ENCODE results near the gene FAM117B. TPM values are rescaled to one million over a fixed set of nuclear protein-coding genes. Genes with fewer than 3 reads are reported as not detected.

FAM117B gene
- total RNA-seq, 8 experiments from 2014 or later = 1.7 to 22.0 (median 14.2) TPM

DNA sequence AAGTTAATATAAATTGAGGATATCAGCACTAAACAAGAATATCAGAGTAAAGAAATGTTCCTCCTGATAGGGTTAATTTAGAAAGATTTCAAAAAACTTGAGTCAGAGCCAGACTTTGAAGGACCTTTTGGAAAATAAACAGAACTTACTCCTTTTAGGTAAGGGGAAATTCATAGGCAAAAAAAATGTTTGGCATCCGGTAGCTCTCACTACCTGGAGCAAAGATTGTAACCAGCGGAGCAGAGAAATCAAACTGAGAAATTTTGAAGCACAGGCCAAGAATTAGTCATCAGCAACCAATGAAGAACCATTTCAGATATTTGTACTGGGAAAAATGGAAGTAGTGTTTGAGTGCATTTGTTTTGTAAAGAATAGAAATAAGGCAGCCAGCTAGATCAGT, 123.8 kb downstream of the FAM117B start:
- no peak for ATAC-seq (replicated peaks in 6 of 8)
- 54 to 100% (median 98%) methylated on average over 1 to 2 of the region's 2 CpGs for WGBS, 10 experiments
- H3K4me1 ChIP-seq (replicated peaks in 1 of 2) = no peaks in the 10 kb centered on the region
- in situ Hi-C loops (cut with MboI; ENCODE audit: low pct_unique_long_range_greater_than_20kb in 2 of 9, low sequenced_read_pairs in 9 of 9, unreplicated experiment in 9 of 9) = no loop called here
- no peak overlapping the region for H3K27ac ChIP-seq
- no peak overlapping the region for H3K4me3 ChIP-seq

DNA sequence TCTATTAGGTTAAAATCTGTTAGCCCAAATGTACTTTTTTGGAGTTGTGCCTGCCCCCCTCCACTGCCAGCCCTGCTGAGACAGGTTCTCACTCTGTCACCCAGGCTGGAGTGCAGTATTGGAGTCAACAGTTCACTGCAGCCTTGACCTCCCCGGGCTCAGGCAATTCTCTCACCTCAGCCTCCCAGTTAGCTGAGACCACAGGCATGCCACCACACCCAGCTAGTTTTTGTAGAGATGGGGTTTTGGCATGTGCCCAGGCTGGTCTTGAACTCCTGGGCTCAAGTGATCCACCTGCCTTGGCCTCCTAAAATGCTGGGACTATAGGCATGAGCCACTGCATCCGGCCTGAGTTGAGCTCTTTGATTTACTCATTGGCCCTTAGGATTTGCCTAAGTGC, 126.1 kb downstream of the FAM117B start:
- 79 to 100% (median 93%) methylated on average over 1 to 2 of the region's 2 CpGs; no CpG with 5 or more reads in 7 of the 10 experiments for WGBS, 10 experiments

DNA sequence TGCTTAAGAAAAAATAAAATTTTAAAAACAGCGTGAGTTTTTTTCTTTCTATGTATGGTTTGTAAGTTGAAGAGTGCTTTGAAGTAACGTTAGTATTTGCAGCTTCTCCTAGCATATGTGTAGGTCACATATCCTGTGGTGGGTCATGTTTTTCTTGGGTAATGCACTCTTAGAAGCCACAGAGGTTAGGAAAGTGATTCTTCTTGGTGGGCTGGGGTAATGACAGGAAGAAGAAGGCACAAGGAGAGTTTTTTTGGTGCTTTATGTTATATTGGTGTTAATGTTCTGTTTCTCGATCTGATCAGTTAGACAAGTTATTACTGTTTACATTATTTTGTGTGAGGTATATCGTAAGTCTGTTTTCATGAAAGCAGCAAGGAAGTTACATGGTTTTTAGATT, 127.8 kb downstream of the FAM117B start:
- no peak overlapping the region for H3K27ac ChIP-seq
- H3K4me1 ChIP-seq (replicated peaks in 1 of 2) = no peaks in the 10 kb centered on the region
- WGBS, 10 experiments = 53 to 100% (median 78%) methylated on average over 2 to 4 of the region's 4 CpGs; no CpG with 5 or more reads in 1 of the 10 experiments
- no peak for ATAC-seq (replicated peaks in 6 of 8)
- in situ Hi-C loops (cut with MboI; ENCODE audit: low pct_unique_long_range_greater_than_20kb in 2 of 9, low sequenced_read_pairs in 9 of 9, unreplicated experiment in 9 of 9) = no loop called here
- H3K4me3 ChIP-seq = no peak overlapping the region

More for the DNA sequence above, 126.1 kb downstream of the FAM117B start:
- in situ Hi-C loops (cut with MboI; ENCODE audit: low pct_unique_long_range_greater_than_20kb in 2 of 9, low sequenced_read_pairs in 9 of 9, unreplicated experiment in 9 of 9) = no loop called here
- ATAC-seq (replicated peaks in 6 of 8) = no peak
- no peak overlapping the region for H3K27ac ChIP-seq
- H3K4me1 ChIP-seq (replicated peaks in 1 of 2) = no peaks in the 10 kb centered on the region
- no peak overlapping the region for H3K4me3 ChIP-seq

DNA sequence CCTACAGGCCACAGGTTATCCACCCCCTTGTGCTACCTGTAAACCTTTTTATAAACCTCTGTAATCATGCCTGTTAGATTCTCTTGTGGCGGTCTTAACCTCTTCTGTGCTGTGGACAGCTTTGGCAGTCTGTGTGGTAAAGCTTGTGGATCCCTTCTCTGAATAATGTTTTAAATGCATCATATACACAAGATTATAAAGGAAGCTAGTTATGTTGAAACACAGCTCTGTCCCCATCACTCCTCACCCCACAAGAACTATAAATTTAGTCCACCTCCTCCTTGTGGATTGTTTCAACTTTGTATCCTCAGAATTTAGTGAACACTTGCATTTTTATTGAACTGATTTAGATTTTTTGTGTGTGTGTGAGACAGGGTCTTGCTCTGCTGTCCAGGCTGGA, 129.1 kb downstream of the FAM117B start:
- 77 to 100% (median 90%) methylated on average over 1 of the region's 1 CpG; no CpG with 5 or more reads in 5 of the 10 experiments for WGBS, 10 experiments
- H3K4me3 ChIP-seq = no peak overlapping the region
- H3K27ac ChIP-seq = no peak overlapping the region
- no peak for ATAC-seq (replicated peaks in 6 of 8)
- no peaks in the 10 kb centered on the region for H3K4me1 ChIP-seq (replicated peaks in 1 of 2)
- in situ Hi-C loops (cut with MboI; ENCODE audit: low pct_unique_long_range_greater_than_20kb in 2 of 9, low sequenced_read_pairs in 9 of 9, unreplicated experiment in 9 of 9) = no loop called here

DNA sequence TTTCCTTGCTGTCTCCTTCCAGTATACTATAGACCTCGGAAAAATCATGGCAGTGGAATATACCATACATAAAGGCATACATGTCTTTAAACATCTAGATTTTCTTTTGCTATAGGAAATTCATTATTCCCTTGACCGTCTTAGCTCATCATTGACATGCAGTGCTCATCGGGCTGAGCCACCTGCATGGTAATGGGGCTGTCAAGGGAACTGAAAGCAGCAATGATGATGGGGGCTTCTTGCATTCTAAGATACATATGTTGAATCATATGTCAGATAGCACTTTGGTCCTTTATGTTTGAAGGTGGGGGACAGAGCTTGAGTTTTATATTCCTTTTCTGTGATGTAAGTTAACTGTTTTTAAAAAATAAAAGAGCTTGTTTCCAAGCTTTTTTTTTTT, 130.2 kb downstream of the FAM117B start:
- Histone ChIP-seq H3K27ac (no peak overlapping the region), H3K4me3 (no peak overlapping the region), H3K4me1 (replicated peaks in 1 of 2) (peaks cover 0 to 3% of the 10 kb centered on the region in 2 donors)
- 59 to 100% (median 93%) methylated on average over 1 to 3 of the region's 3 CpGs; no CpG with 5 or more reads in 1 of the 10 experiments for WGBS, 10 experiments
- in situ Hi-C loops (cut with MboI; ENCODE audit: low pct_unique_long_range_greater_than_20kb in 2 of 9, low sequenced_read_pairs in 9 of 9, unreplicated experiment in 9 of 9) = no loop called here
- ATAC-seq (replicated peaks in 6 of 8) = no peak

DNA sequence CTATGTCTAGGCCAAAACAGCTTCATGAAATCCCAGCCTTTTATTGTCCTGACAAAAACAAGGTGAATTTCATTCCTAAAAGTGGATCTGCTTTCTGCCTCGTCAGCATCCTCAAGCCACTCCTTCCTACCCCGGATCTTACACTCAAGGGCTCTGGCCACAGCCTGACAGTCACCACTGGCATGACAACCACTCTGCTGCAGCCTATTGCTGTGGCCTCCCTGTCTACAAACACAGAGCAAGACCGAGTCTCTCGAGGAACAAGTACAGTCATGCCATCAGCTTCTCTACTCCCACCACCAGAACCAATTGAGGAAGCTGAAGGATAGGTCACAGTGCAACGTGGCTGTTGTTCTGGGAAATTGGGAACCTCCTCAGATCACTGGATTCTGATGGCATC, 130.7 kb downstream of the FAM117B start:
- ATAC-seq (replicated peaks in 6 of 8) = peak in 1 of 8 experiments; percentile 76
- in situ Hi-C loops (cut with MboI; ENCODE audit: low pct_unique_long_range_greater_than_20kb in 2 of 9, low sequenced_read_pairs in 9 of 9, unreplicated experiment in 9 of 9) = no loop called here
- WGBS, 10 experiments = 40 to 100% (median 76%) methylated on average over 1 to 4 of the region's 5 CpGs; no CpG with 5 or more reads in 2 of the 10 experiments
- H3K4me1 ChIP-seq (replicated peaks in 1 of 2) = peaks cover 0 to 3% of the 10 kb centered on the region in 2 donors
- H3K4me3 ChIP-seq = no peak overlapping the region
- H3K27ac ChIP-seq = no peak overlapping the region

DNA sequence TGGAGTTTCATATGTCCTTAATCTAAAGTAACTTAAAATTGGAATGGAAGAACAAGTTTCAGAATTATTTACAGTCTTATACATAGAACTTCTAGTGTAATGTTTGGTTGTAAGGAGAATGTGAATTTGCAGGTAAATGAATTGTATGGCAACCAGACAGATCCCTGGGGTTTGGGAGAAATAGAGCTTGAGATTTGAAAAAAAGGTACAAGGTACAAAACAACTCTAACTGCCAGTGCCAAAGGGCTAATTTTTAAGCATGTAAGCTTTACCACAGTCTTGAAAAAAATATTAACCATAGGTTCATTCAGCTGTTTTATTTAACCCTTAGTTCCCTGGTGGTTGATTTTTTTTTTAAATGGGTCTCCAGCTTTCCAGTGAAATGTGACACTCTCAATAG, 133.5 kb downstream of the FAM117B start:
- H3K27ac ChIP-seq = no peak overlapping the region
- in situ Hi-C loops (cut with MboI; ENCODE audit: low pct_unique_long_range_greater_than_20kb in 2 of 9, low sequenced_read_pairs in 9 of 9, unreplicated experiment in 9 of 9) = no loop called here
- no peak for ATAC-seq (replicated peaks in 6 of 8)

DNA sequence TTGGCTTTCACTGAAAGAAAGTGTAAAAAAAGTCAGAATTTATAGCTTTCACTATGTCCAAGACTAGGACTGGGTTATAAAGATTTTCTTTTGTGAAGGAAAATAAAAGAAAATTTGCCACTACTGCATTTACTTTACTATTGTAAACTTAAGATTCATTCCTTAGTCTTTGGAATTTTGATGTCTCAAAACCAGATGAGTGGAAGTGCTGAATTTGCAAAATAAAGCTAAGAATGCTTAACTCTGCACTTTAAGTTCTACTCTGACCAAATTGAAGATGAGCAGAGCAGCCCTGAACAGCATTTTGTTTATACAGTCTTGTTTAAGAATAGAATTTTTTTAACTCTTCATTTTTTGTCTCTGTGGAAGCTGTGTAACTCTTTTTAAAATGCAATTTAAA, 134.4 kb downstream of the FAM117B start:
- in situ Hi-C loops (cut with MboI; ENCODE audit: low pct_unique_long_range_greater_than_20kb in 2 of 9, low sequenced_read_pairs in 9 of 9, unreplicated experiment in 9 of 9) = no loop called here
- Histone ChIP-seq H3K4me1 (replicated peaks in 1 of 2) (peaks cover 0 to 3% of the 10 kb centered on the region in 2 donors), H3K4me3 (no peak overlapping the region), H3K27ac (no peak overlapping the region)
- no peak for ATAC-seq (replicated peaks in 6 of 8)

More for the DNA sequence above, 133.5 kb downstream of the FAM117B start:
- peaks cover 0 to 3% of the 10 kb centered on the region in 2 donors for H3K4me1 ChIP-seq (replicated peaks in 1 of 2)
- no peak overlapping the region for H3K4me3 ChIP-seq

DNA sequence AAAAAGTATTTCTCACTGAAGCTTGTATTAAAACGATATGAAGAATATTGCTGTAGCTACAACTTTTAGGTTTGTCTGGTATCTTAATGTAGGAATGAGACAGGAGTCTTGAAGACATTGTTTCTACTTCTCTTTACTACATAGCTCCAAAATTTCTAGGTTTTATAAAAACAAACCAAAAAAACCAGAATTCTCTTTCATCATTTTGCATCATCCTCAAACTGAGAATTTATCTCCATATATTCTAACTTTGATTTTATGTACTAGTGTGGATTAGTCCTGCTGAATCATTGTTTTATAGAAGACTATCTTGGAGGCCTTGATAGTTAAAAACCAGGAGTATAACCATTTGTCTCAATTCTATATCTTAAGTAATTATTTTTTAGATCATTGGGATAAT, 136.6 kb downstream of the FAM117B start:
- 77 to 100% (median 93%) methylated on average over 1 of the region's 1 CpG; no CpG with 5 or more reads in 3 of the 10 experiments for WGBS, 10 experiments
- H3K4me3 ChIP-seq = no peak overlapping the region
- in situ Hi-C loops (cut with MboI; ENCODE audit: low pct_unique_long_range_greater_than_20kb in 2 of 9, low sequenced_read_pairs in 9 of 9, unreplicated experiment in 9 of 9) = no loop called here
- H3K4me1 ChIP-seq (replicated peaks in 1 of 2) = peaks cover 0 to 3% of the 10 kb centered on the region in 2 donors
- no peak overlapping the region for H3K27ac ChIP-seq
- ATAC-seq (replicated peaks in 6 of 8) = no peak

DNA sequence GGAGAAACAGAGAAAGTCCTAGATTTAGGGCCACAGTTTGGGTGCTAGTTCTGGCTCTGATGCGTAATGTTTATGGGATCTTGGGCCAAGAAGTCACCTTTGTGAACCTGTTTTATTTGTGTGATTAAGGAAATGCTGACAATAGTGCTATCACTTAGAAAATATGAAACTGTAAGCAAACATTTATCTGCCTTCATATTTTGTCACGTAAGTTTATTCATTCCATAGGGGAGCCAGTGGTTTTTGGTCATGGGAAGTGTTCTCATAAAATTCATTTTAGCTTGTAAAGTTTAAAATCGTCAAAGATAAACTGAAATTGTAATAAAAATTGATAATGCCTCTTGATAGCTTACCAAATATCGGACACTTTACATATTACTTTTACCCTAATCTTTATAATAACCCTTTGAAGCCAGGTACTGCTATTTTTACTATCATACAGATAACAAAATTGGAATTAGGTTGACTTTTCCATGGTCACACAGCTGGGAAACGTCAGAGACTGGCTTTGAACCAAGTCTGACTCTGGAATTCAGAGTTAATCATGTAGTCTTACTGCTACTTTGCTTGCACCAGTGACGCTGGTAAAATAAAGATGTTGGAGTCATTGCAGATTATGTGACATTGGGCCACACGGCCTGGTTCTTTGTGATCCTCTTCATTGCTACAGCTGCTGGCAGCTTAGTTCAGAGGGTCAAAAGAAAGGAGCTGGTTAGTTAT, 137.1 kb downstream of the FAM117B start:
- 61 to 100% (median 89%) methylated on average over 1 to 7 of the region's 7 CpGs for WGBS, 10 experiments
- peaks cover 0 to 3% of the 10 kb centered on the region in 2 donors for H3K4me1 ChIP-seq (replicated peaks in 1 of 2)

DNA sequence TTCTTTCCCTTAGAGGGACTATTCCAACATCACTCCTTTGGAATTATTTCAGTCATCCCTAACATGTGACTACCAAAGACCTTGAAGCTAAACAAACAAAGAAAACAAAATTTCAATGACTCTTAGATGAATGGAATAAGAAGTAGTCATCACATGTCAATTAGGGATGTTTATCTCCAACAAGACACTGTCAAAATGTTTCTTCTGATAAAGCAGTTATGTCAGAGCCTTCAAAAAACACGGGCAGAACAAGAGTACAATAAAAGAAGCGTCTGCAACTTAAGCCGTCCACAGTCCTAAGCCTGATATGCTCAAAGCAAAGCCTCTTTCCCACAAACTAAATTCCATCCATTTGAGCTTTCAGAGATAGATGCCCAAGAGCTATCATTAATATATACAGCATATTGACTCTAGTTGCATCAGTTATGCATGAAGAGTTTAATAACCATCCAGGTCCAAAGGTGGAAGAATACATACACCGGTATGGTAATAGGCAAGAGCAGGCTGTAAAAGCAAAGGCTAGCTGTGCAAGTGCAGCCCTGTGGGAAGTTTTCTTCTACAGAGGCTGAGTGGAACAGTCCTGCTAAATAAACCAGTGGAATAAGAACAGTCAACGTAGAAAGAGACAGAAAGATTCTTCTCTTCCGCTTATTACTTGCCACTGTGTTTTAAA, 138.7 kb downstream of the FAM117B start:
- peak in 1 of 8 experiments; percentile 62 for ATAC-seq (replicated peaks in 6 of 8)
- no peak overlapping the region for H3K4me3 ChIP-seq
- in situ Hi-C loops (cut with MboI; ENCODE audit: low pct_unique_long_range_greater_than_20kb in 2 of 9, low sequenced_read_pairs in 9 of 9, unreplicated experiment in 9 of 9) = no loop called here
- 80 to 100% (median 92%) methylated on average over 1 to 6 of the region's 6 CpGs for WGBS, 10 experiments
- H3K4me1 ChIP-seq (replicated peaks in 1 of 2) = peaks cover 0 to 3% of the 10 kb centered on the region in 2 donors
- H3K27ac ChIP-seq = no peak overlapping the region

More for the DNA sequence above, 137.1 kb downstream of the FAM117B start:
- H3K4me3 ChIP-seq = no peak overlapping the region
- H3K27ac ChIP-seq = no peak overlapping the region
- ATAC-seq (replicated peaks in 6 of 8) = no peak
- in situ Hi-C loops (cut with MboI; ENCODE audit: low pct_unique_long_range_greater_than_20kb in 2 of 9, low sequenced_read_pairs in 9 of 9, unreplicated experiment in 9 of 9) = no loop called here

DNA sequence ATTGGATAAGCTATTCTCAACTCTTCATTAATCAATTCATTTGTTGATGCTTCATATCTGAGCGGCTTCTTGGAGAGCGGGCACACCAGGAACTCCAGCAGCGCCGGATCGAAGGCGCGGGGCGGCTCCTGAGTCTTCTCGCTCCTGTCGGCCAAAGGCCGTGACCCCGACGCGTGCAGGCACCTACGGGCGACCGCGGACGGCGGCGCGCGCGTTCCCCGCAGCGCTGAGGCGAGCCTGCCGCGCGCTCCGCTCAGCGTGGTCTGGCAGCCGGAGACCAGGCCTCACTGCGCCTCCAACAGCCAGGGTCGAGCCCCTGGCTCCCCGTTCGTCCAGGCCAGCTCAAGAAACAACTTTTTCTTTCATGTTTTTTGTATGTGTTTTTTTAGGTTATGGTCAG, 139.3 kb downstream of the FAM117B start:
- WGBS, 10 experiments = 80 to 100% (median 94%) methylated on average over 1 to 19 of the region's 37 CpGs; no CpG with 5 or more reads in 4 of the 10 experiments
- Histone ChIP-seq H3K4me1 (replicated peaks in 1 of 2) (peaks cover 0 to 3% of the 10 kb centered on the region in 2 donors), H3K27ac (no peak overlapping the region), H3K4me3 (no peak overlapping the region)
- no peak for ATAC-seq (replicated peaks in 6 of 8)
- in situ Hi-C loops (cut with MboI; ENCODE audit: low pct_unique_long_range_greater_than_20kb in 2 of 9, low sequenced_read_pairs in 9 of 9, unreplicated experiment in 9 of 9) = no loop called here

DNA sequence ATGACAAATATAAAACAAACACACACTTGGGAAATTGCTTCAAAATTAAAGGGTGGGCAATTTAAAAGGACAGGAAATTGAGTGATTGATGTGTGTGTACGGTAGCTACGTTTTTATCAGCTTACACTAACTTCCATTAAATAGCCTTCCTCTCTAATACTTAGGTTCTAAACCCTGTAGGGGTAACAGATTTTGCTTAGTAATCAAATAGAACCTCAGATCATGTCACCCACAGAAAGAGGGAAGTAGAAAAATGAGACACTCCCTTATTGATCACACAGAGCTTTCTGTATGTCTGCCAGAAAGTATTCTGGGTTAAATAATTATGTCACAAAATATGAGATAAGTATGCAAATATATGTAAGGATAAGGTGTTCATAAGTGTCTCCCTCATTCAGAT, 143.4 kb downstream of the FAM117B start:
- Histone ChIP-seq H3K4me3 (no peak overlapping the region), H3K4me1 (replicated peaks in 1 of 2) (no peaks in the 10 kb centered on the region), H3K27ac (no peak overlapping the region)
- in situ Hi-C loops (cut with MboI; ENCODE audit: low pct_unique_long_range_greater_than_20kb in 2 of 9, low sequenced_read_pairs in 9 of 9, unreplicated experiment in 9 of 9) = no loop called here
- no peak for ATAC-seq (replicated peaks in 6 of 8)
- 86 to 100% (median 92%) methylated on average over 2 of the region's 2 CpGs; no CpG with 5 or more reads in 4 of the 10 experiments for WGBS, 10 experiments

Measured in motor neuron (in vitro differentiated cells).